ENCODE data around the gene SEC16A.

SEC16A gene

GRCh38 chr9:136476369-136477150 is 6.3 kb downstream of the SEC16A start:
- DNase-seq (ENCODE audit: extremely low read depth, low read depth), result no peak
- H3K4me3 ChIP-seq (replicated peaks; ENCODE audit: low read depth, low read length), result no peak overlapping the region
- no peak for TF ChIP-seq CTCF (IDR thresholded peaks at IDR 0.05; ENCODE audit: low read depth, low read length, missing control alignments)

GRCh38 chr9:136474974-136475865 is 7.6 kb downstream of the SEC16A start:
- no peak for DNase-seq (ENCODE audit: extremely low read depth, low read depth)
- TF ChIP-seq CTCF (IDR thresholded peaks at IDR 0.05; ENCODE audit: low read depth, low read length, missing control alignments), result no peak

GRCh38 chr9:136474021-136474640 is 8.7 kb downstream of the SEC16A start:
- DNase-seq (ENCODE audit: extremely low read depth, low read depth), result no peak
- H3K4me3 ChIP-seq (replicated peaks; ENCODE audit: low read depth, low read length), result no peak overlapping the region
- no peak for TF ChIP-seq CTCF (IDR thresholded peaks at IDR 0.05; ENCODE audit: low read depth, low read length, missing control alignments)

More at GRCh38 chr9:136474974-136475865, 7.6 kb downstream of the SEC16A start:
- no peak overlapping the region for H3K4me3 ChIP-seq (replicated peaks; ENCODE audit: low read depth, low read length)

GRCh38 chr9:136473354-136473721 is 9.5 kb downstream of the SEC16A start:
- H3K4me3 ChIP-seq (replicated peaks; ENCODE audit: low read depth, low read length), result no peak overlapping the region
- TF ChIP-seq CTCF (IDR thresholded peaks at IDR 0.05; ENCODE audit: low read depth, low read length, missing control alignments), result no peak
- no peak for DNase-seq (ENCODE audit: extremely low read depth, low read depth)

GRCh38 chr9:136472640-136473353 is 10.0 kb downstream of the SEC16A start:
- DNase-seq (ENCODE audit: extremely low read depth, low read depth), result no peak
- no peak overlapping the region for H3K4me3 ChIP-seq (replicated peaks; ENCODE audit: low read depth, low read length)
- TF ChIP-seq CTCF (IDR thresholded peaks at IDR 0.05; ENCODE audit: low read depth, low read length, missing control alignments), result no peak

- no peak overlapping the region for H3K4me3 ChIP-seq (replicated peaks; ENCODE audit: low read depth, low read length)
- DNase-seq (ENCODE audit: extremely low read depth, low read depth), result no peak
- no peak for TF ChIP-seq CTCF (IDR thresholded peaks at IDR 0.05; ENCODE audit: low read depth, low read length, missing control alignments)
Observed at GRCh38 chr9:136471802-136472487, 10.9 kb downstream of the SEC16A start.

All from HFF-Myc (cell line).